ENCODE measurements around the gene AFG3L2.

AFG3L2 gene

GRCh38 chr18:12318857-12319256 lies 58.2 kb downstream of the AFG3L2 start:
- DNase-seq = no peak

- no peak for DNase-seq
These were observed 58.7 kb downstream of the AFG3L2 start for GRCh38 chr18:12318334-12318697.

DNA sequence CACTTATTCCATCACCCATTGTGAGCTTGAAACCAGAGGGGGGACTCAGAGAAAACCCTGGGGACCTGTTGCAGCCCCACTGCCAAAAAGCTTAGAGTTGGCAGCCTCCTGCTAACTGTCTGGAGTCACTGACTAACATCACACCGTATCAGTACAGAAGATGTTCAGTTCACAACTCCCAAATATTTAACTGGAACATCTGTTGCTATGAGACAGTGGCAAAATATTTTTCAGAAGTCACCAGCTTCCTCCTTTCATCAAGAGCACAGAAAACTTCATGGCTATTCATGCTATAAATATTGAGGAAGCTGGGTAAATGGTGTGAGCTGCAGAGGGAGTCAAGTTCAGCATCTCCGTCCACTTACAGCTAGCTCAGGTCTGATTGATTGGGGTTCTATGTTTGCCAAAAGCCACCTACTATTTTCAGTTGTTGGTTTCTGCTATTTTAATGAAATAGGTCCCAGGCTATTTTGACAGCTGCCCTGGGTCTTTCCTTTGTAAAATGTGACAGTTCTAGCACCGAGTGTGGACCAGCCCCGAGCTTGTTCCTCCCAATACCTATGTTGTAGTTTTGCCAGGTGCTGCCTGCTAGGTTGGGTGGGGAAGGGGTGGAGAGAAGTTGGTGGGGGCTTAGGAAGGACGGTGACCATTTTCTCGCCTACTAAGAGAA lies 59.2 kb downstream of the AFG3L2 start:
- no peak for DNase-seq

DNA sequence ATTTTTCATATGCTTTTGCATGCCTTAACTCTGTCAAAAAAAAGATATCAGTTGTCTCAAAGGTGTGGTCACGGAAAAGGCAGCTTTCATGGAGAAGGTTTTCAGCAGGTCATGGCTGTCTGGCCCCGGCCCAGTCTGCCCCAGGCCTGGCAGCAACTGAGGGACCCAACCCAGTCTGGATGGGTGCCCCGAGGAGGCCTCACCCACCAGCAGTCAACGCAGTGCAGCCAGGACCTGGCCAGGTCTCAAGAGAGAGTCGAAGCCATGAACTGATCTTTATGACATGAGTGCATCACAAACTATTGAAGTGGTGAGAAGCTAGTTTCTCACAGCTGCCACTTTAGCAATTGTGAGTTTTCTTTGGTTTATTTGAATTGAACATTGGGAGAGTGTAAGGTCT lies 61.1 kb downstream of the AFG3L2 start:
- no peak for DNase-seq

- no peak for DNase-seq
These were observed 61.5 kb downstream of the AFG3L2 start for GRCh38 chr18:12315490-12315889.

DNA sequence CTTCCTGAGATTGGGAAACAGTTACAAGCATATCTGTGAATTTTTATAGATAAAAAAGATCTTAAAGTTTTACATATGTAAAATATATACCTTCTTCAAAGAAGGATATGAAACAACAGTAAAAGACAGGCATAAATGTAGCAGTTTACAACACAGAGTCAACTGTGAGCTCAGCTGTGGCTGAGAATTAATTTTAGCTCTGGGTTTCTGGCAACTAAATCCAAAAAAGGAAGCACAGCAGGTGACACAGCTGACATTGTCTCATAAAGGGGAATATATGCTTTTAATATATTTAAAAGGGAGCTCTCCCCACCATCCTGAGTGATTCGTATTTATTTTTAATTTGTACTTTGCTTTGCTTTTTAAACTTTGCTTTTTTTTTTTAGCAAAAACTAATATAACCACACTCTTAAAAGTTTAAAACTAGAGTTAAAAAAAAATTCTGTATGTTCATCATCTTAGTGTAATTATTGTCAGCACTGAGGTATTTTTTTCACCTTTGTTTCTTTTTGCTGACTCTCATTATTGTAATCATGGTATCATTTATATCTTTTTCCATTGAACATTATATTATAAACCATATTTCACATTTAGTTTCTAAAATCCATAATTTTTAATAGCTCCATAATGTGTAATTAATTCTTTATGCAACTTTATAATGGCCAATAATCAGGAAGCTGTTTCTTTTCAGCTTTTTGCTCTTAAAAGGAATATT lies 62.3 kb downstream of the AFG3L2 start:
- DNase-seq = no peak

DNA sequence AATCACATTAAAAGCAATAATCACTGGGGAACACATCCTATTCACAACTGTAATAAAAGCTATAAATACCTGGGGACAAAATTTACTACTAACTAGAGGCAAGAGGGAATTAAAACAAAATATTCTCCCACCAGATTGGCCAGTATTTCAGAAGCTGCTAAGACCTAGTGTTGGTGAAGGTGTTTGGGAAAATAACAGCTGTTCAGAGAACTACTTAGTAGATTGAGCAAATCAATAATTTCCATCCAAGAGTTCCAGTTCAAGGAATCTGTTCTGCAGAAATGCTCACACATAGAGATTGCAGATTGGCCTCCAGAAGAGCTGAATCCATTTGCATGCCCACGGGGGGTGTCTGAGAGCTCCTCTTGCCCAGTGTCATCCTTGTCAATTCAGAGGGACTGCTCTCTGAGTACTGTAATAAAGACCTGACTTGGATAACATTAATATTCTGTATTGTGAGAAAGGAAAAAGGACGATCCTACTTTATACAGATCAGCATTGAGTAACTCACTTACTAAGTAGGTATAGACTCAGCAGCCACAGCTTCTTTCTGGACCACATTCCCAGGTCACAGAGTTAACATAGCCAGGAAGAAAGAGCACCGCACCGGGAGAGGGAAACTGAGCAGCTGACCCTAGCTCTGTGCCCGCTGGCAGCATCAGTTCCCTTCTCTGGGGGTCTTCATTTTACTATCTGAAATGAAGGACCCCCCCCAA lies 63.3 kb downstream of the AFG3L2 start:
- DNase-seq = peak; percentile 47

- no peak for DNase-seq
These were observed 64.1 kb downstream of the AFG3L2 start for GRCh38 chr18:12312976-12313375.

- DNase-seq = no peak
These were observed 66.3 kb downstream of the AFG3L2 start for GRCh38 chr18:12310762-12311161.

DNA sequence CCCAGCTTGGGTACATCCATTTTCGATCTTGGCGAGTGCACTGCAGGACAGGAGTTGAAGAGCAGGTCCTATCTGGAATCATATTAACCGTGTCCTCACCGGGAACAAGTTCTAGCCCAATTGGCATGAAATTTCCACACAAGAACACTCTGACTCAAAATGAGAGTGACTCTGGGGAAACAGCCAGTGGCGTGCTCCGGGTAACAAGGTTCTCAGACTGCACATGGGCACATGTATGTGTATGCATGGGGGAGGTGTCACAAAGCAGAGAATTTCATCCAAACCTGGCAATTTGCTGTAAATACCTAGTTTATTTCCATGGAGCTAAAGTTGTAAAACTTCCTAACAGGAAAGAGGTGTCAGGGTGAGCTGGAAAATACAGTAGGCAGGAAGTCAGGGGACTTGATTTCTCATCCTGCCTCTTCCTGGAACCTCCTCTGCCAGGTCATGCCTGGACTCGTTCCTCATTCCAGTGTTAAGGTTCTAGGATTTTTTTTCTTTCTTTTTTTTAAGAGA lies 67.3 kb downstream of the AFG3L2 start:
- no peak for DNase-seq

DNA sequence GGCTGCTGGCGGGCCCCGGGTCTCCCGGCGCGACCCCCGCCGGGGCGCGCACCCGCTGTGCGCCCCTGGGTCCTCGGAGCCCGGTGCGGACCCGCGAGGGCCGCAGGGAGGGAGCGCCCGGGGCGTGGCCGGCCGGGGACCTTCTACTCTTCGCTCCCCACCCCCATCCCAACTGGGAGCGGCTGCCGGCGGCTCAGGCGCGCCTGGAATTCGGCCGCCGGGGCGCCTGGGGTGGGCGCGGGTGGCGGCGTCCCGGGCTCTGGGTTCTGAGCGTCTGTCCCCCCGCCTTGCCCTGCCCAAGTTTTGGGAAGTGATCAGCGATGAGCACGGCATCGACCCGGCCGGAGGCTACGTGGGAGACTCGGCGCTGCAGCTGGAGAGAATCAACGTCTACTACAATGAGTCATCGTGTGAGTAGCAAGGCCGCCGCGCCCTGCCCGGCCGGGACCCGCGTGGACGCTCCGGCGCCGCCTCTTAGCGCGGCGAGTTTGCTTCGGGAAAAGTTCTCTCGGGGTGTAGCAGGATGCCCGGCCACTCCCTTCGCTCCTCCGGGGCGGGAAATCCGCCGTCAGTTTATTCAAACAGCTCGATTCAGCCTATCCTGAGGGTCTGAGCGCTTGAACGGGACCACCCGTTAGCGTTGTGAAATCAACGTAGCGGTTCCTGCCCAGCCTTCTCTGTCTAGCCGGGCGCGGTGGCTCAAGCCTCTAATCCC lies 68.5 kb downstream of the AFG3L2 start:
- peak; percentile 84 for DNase-seq

GRCh38 chr18:12307701-12308385 lies 69.2 kb downstream of the AFG3L2 start, which contains the start of gene TUBB6:
TSS of gene TUBB6 (plus strand) at chr18:12308241. CDS start at chr18:12308293, 52 bp downstream.
- peak; percentile 77 for DNase-seq

- DNase-seq = peak; percentile 75
These were observed 70.0 kb downstream of the AFG3L2 start for GRCh38 chr18:12306752-12307700.

DNA sequence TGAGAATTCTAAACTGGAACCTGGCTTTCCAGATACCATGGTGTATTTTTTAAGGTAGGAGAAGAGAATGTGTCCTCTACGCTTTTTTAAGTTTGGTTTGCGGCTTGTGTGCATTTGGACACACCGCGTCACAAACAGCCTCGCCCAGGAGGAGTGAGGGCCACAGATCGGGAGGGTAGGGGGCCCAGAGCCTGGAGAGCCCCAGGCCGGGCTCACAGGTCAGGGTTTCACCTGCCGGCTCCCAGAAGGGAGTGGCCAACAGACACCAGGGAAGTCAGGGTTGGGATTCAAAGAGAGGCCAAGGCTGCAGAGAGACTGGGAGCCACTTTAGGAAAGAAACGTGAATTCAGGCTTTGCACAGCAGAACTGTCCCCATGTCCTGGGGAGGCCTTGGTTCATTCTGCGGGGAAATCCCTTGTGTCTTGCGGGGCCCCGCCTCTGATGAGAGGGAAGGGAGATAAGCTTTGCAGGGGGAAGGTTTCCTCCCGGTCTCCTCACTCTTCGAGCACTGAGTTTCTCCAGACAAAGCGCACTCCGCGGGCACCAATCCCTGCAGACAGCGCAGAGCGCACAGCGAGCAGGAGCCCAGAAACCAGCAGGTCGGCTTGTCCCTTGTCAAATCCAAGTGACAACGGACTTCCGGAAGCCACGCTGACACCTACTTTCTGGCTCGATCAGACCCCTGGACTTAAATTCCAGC lies 70.9 kb downstream of the AFG3L2 start:
- peak; percentile 43 for DNase-seq

- DNase-seq = no peak
These were observed 71.8 kb downstream of the AFG3L2 start for GRCh38 chr18:12305211-12305610.

- DNase-seq = no peak
These were observed 72.4 kb downstream of the AFG3L2 start for GRCh38 chr18:12304351-12305210.

GRCh38 chr18:12302391-12303147 lies 74.5 kb downstream of the AFG3L2 start:
- DNase-seq = no peak

DNA sequence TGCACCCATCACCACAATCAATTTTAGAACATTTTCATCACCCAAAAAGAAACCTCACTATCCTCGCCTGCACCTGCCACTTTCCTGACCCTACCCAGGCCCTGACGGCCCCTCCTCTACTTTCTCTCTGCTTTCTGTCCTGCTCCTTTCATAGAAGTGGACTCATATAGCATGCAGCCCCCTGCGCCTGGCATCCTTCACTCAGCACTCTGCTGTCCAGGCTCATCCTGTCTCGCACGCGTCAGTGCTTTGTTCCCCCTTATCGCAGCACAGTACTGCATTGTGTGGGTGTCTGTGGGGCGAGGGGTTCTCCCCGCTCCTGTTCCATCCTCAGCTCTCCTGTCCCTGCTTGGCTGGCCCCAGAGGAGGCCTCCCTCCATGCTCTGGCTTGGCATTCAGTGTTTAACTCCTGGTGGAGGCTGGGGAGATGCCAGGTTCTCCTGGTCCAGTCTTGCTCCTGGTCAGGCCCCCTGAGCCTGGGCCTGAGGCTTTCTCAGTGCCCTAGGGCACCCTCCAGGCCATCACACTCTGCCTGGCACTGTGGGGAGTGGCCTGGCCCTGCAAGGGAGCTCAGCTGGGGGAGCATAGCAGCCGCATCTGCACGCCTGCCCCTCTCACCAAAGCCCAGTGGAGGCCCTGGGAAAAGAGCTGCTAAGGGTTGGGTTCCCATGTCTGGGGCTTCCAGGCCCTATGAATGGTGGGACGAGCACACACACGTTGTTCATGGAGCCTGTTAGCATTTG lies 75.6 kb downstream of the AFG3L2 start:
- DNase-seq = no peak

Data from eye (tissue), 1 donor.